H1 (cell line): ENCODE results near the gene MAP2K2. TPM values are rescaled to one million over a fixed set of nuclear protein-coding genes. Genes with fewer than 3 reads are reported as not detected.

Experiments used
- BACH1 ChIP-seq: IDR thresholded peaks from 2 replicates; pipeline ENCODE4 v1.6.1; 2012; ENCODE audit warnings: low read length, improper control_type of control experiment
- CBX8 ChIP-seq: fragments of 300-800, 300-1000 bp; sonication (generic); IDR thresholded peaks from 2 replicates; pipeline ENCODE4 v1.7.1; 2016; ENCODE audit warnings: low read depth, low read length, borderline replicate concordance
- CHD7 ChIP-seq: fragments of 300-600 bp; sonication (generic); IDR thresholded peaks from 2 replicates; pipeline ENCODE4 v1.7.1; 2012; ENCODE audit warnings: low read length, moderate library complexity, mild to moderate bottlenecking, inconsistent platforms; ENCODE audit not compliant: insufficient replicate concordance
- SP1 ChIP-seq: IDR thresholded peaks from 2 replicates; pipeline ENCODE4 v1.6.1; 2011; ENCODE audit warnings: low read depth, low read length
- polyA plus RNA-seq, 7 experiments: library from polyadenylated mRNA; depleted of rRNA in 3 of 7; stranded (reverse) in 5 of 7; unstranded in 2 of 7; fragments of >200 nt in 5 of 7; fragments of 200-250 nt in 2 of 7; gene quantifications; 1 replicate in 5 of 7; 2 replicates in 1 of 7; 4 replicates in 1 of 7; pipeline versions ENCODE4 v1.2.1 to v1.2.3, GENCODE V29; 2011 to 2013; ENCODE audit warnings: missing spikeins in 2 of 7, mixed read lengths in 2 of 7
- total RNA-seq: library from RNA; stranded (reverse); fragmentation: NEBNext Ultra II Directional; extraction: Animal tissue kit (Norgen Biotek cat#: 25700); gene quantifications from 2 replicates; pipeline ENCODE4 v1.2.1, GENCODE V29; 2021

The MAP2K2 gene
- total and polyA plus RNA-seq, 2 of the 8 experiments (the other 6 are each of a cell fraction or from before 2014, with no cell fraction given), result 111 to 162 TPM

GRCh38 chr19:4054441-4055208 is 69.3 kb downstream of the MAP2K2 start (continued):
- TF ChIP-seq CHD7 (no peak), BACH1 (no peak), SP1 (no peak), CBX8 (no peak)
